DOHH2 (cell line): ENCODE results near the gene TMED10.

Source experiments
- H3F3A ChIP-seq: fragments of 200-600 bp; sonication (generic), shearing (Covaris generic); 2 replicates; pipeline ENCODE4 v1.6.0; 2016; ENCODE audit warnings: antibody characterized with exemption, mild to moderate bottlenecking; ENCODE audit not compliant: control insufficient read depth, insufficient read depth
- H3K27ac ChIP-seq: fragments of 200-600 bp; sonication (generic); 2 replicates; pipeline ENCODE4 v1.5.1; 2014; ENCODE audit warnings: low read depth, mild to moderate bottlenecking, low read length, moderate library complexity
- H3K27me3 ChIP-seq: fragments of 200-600 bp; sonication (generic); 2 replicates; pipeline ENCODE4 v1.6.1; 2014; ENCODE audit warnings: mild to moderate bottlenecking, low read length, mixed read lengths; ENCODE audit not compliant: control insufficient read depth
- H3K36me3 ChIP-seq: fragments of 200-600 bp; sonication (generic); 2 replicates; pipeline ENCODE4 v1.6.1; 2014; ENCODE audit warnings: mild to moderate bottlenecking, low read length, moderate library complexity, mixed read lengths; ENCODE audit not compliant: control insufficient read depth
- H3K4me1 ChIP-seq: fragments of 200-600 bp; sonication (generic); 2 replicates; pipeline ENCODE4 v1.6.1; 2014; ENCODE audit warnings: mild to moderate bottlenecking, low read length, mixed read lengths; ENCODE audit not compliant: control insufficient read depth
- H3K4me2 ChIP-seq: fragments of 200-600 bp; sonication (generic); 2 replicates; pipeline ENCODE4 v1.6.0; 2014; ENCODE audit warnings: mild to moderate bottlenecking, low read length, moderate library complexity
- H3K4me3 ChIP-seq: fragments of 200-600 bp; sonication (generic); 2 replicates; pipeline ENCODE4 v1.5.1; 2014; ENCODE audit warnings: mild to moderate bottlenecking, low read length, mixed read lengths
- H3K79me2 ChIP-seq: fragments of 200-600 bp; sonication (generic); 2 replicates; pipeline ENCODE4 v1.6.1; 2014; ENCODE audit warnings: mild to moderate bottlenecking, low read length, mixed read lengths; ENCODE audit not compliant: control insufficient read depth
- H3K9me2 ChIP-seq: fragments of 200-600 bp; sonication (generic); replicated peaks from 2 replicates; pipeline ENCODE4 v1.6.1; 2014; ENCODE audit warnings: mild to moderate bottlenecking, low read length, mixed read lengths; ENCODE audit not compliant: control insufficient read depth
- H3K9me3 ChIP-seq: fragments of 200-600 bp; sonication (generic); 2 replicates; pipeline ENCODE4 v1.6.1; 2014; ENCODE audit warnings: antibody characterized with exemption, low read length, mixed read lengths; ENCODE audit not compliant: control insufficient read depth, insufficient read depth
- H4K20me1 ChIP-seq: fragments of 200-600 bp; sonication (generic); 2 replicates; pipeline ENCODE4 v1.6.0; 2014; ENCODE audit warnings: low read depth, mild to moderate bottlenecking, antibody characterized with exemption, low read length, moderate library complexity; ENCODE audit not compliant: control insufficient read depth, insufficient read depth
- EZH2phosphoT487 ChIP-seq: fragments of 200-600 bp; sonication (generic); IDR thresholded peaks from 2 replicates; pipeline ENCODE4 v1.6.1; 2017; ENCODE audit warnings: borderline replicate concordance, mild to moderate bottlenecking, antibody characterized with exemption, low read length, moderate library complexity, mixed read lengths
- TF ChIP-seq, protein P1 (sequence below): fragments of 200-600 bp; sonication (generic); IDR thresholded peaks from one replicate; pipeline ENCODE4 v1.5.1; 2014; ENCODE audit warnings: antibody characterized with exemption, mild to moderate bottlenecking, low read depth, low read length; ENCODE audit not compliant: poor library complexity, severe bottlenecking

TMED10 gene

DNA sequence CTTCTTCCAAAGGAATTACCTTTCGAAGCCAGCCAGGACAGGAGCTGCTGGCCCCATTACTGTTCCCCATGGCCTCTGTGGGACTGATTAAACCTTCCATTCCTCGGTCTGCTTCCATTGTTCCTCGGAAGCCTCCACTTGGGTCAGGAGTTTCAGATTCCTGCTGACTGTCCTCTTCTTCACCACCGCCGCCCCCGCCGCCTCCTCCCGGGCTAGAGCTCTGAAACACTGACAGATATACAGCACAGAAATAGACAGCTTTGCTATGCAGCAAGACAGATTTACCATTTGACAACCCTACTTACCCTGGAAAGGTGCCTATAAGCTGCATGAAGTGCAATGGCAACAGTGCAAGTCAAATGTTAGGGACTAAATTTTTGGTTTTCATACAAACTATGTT, 85.2 kb downstream of the TMED10 start:
- Histone ChIP-seq H3K4me1 (no peaks in the 10 kb centered on the region), H3K79me2 (no peaks in the 10 kb centered on the region), H3K27ac (no peak overlapping the region), H4K20me1 (peaks cover 6% of the 10 kb centered on the region; the same call in 1 of the 2 replicates), H3K36me3 (peaks cover 79% of the 10 kb centered on the region), H3K4me2 (no peak overlapping the region), H3K9me2 (no peaks in the 10 kb centered on the region), H3F3A (no peaks in the 10 kb centered on the region), H3K4me3 (no peak overlapping the region), H3K9me3 (no peaks in the 10 kb centered on the region), H3K27me3 (no peaks in the 10 kb centered on the region)
- no peak for TF ChIP-seq EZH2phosphoT487
- TF ChIP-seq, protein P1, sequence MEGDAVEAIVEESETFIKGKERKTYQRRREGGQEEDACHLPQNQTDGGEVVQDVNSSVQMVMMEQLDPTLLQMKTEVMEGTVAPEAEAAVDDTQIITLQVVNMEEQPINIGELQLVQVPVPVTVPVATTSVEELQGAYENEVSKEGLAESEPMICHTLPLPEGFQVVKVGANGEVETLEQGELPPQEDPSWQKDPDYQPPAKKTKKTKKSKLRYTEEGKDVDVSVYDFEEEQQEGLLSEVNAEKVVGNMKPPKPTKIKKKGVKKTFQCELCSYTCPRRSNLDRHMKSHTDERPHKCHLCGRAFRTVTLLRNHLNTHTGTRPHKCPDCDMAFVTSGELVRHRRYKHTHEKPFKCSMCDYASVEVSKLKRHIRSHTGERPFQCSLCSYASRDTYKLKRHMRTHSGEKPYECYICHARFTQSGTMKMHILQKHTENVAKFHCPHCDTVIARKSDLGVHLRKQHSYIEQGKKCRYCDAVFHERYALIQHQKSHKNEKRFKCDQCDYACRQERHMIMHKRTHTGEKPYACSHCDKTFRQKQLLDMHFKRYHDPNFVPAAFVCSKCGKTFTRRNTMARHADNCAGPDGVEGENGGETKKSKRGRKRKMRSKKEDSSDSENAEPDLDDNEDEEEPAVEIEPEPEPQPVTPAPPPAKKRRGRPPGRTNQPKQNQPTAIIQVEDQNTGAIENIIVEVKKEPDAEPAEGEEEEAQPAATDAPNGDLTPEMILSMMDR: no peak

DNA sequence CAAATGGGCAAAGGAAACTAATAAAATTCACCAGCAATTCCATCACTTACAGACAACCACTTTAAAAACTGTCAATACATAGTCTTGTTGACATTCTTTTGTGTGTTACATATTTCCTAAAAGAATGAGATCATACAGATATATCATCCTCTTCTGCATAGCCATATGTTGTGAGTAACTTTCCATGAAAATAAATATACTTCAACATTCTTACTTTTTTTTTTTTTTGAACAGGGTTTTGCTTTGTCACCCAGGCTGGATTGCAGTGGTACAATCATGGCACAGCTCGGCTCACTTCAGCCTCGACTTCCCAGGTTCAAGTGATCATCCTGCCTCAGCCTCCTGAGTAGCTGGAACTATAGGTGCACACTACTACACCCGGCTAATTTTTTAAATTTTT, 86.1 kb downstream of the TMED10 start:
- H3K36me3 ChIP-seq: peaks cover 76% of the 10 kb centered on the region

DNA sequence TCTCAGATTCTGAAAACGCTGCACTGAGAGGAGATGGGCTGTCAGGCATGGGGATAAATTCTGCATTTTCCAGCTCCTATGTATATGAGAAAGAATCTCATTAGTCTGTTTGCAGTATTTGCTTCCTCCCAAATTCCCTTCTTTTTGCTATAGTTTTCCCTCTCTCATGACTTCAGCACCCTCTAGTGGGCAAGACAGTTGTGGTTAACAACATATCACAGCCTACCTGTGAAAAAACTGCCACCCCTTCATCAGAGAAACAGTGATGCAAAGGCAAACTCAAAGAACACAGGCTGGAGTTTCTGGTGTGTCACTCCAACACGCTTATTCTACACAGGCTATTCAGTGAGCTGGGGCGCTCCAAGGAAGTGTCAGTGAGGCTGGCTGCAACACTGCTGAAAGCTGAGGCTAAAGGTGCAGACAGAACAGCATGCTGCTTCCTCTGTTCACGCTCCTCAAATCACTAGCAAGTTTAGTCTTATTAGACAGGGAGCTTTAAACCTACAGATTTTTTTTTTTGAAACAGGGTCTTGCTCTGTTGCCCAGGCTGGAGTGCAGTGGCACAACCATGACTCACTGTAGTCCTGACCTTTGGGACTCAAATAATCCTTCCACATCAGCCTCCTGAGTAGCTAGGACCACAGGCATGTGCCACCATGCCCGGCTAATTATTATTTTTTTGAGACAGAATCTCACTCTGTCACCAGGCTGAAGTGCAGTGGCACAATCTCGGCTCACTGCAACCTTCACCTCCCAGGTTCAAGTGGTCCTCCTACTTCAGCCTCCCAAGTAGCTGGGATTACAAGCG, 87.6 kb downstream of the TMED10 start:
- peaks cover 77% of the 10 kb centered on the region for H3K36me3 ChIP-seq
- TF ChIP-seq, protein P1: peak; percentile 83
- TF ChIP-seq EZH2phosphoT487: no peak

More for the DNA sequence above, 86.1 kb downstream of the TMED10 start:
- H3K4me3 ChIP-seq: no peak overlapping the region
- H3K79me2 ChIP-seq: no peaks in the 10 kb centered on the region
- H3K9me2 ChIP-seq: no peaks in the 10 kb centered on the region
- H3K27ac ChIP-seq: no peak overlapping the region
- no peak for TF ChIP-seq EZH2phosphoT487
- TF ChIP-seq, protein P1: no peak
- no peaks in the 10 kb centered on the region for H3K9me3 ChIP-seq
- H3K4me2 ChIP-seq: no peak overlapping the region
- H4K20me1 ChIP-seq: peaks cover 6% of the 10 kb centered on the region; the same call in 1 of the 2 replicates
- H3K4me1 ChIP-seq: no peaks in the 10 kb centered on the region
- H3K27me3 ChIP-seq: no peaks in the 10 kb centered on the region
- no peaks in the 10 kb centered on the region for H3F3A ChIP-seq

More for the DNA sequence above, 87.6 kb downstream of the TMED10 start:
- Histone ChIP-seq H3F3A (no peaks in the 10 kb centered on the region), H3K9me3 (no peaks in the 10 kb centered on the region), H3K79me2 (no peaks in the 10 kb centered on the region), H3K27me3 (no peaks in the 10 kb centered on the region), H3K4me3 (no peak overlapping the region), H3K4me1 (no peaks in the 10 kb centered on the region), H3K4me2 (no peak overlapping the region), H4K20me1 (peaks cover 6% of the 10 kb centered on the region; the same call in 1 of the 2 replicates), H3K9me2 (no peaks in the 10 kb centered on the region), H3K27ac (no peak overlapping the region)
